Measurements from ENCODE around the gene YPEL2.

YPEL2 gene

DNA sequence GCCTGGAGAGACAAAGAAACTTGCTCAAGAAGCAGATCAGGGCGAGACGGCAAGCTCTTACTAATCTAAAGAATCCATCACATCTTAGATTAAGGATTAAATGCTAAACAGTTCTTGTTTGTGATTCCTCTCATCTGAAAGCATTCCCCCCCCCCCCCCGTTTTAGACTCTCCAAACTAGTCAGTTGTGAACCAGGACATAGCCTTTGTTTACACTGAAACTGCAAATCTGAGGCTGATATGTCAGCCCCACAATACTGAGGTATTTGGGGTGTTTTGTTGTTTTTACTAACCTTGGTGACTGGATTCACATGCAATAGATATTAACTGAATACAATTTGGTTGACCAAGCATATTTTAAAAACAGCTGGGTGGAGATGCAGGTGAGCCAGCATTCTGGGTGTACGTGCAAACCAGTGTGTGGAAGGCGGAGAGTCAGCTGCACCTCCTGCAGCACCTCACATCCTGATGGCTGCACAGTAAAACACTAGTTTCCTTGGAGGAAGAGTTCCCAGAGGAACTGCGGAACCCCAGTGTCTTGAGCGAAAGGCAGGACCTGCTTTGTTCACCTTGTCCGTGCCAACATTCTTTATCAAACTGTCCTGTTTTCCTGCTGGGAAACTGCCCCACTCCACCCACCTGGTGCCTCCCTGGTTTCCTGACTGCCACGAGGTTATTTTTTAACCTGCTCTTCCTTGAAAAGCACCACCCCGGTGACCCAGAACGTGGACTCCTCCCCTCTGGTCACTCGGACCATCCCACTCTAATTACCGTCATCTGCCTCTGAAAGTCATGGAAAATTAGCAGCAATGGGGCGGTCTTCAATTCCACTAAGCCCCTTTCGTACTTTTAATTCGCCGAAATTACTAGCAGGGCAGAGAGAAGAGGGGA, 1.2 kb upstream of the YPEL2 start:
- peak in 6 of 56 donors; percentile 8 to 62 (median 22) for DNase-seq

GRCh38 chr17:59331929-59332748, 684 bp downstream of the YPEL2 start:
- DNase-seq, result peak in 21 of 56 donors; percentile 21 to 74 (median 43)

GRCh38 chr17:59332749-59333377, 1.4 kb downstream of the YPEL2 start:
- peak in 22 of 56 donors; percentile 16 to 73 (median 39) for DNase-seq

DNA sequence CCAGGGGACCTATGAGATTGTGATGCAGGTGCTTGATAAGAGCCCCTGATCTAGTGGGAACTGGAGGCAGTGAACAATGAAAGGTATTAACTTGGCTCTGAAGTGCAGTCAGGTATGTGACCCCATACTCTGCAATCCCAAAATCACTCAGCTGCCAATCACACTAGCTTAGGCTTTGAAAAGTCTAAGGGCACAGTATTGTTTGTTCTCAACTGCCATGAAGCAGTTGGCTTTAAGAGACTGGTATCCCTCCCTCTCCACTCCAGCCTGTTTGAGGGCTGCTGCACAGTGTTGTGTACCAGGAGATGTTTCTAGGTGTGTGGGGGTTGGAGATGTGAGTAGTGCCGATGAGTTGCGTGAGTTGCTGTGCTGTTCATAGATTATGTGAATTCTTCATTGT, 2.4 kb downstream of the YPEL2 start:
- peak in 1 of 56 donors; percentile 20 for DNase-seq

DNA sequence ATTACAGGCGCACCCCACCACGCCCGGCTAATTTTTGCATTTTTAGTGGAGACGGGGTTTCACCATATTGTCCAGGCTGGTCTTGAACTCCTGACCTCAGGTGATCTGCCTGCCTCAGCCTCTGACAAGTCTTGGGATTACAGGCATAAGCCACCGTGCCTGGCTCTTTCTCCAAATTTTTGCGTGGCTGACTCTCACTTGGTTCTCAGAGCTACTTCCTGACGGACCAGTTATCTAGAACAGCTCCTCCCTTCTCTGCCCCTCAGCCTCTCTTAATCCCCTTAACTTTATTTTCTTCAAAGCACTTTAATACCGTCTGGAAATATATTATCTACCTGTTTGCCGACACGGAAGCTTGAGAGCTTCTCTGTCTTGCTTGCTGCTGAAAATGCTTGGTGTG, 4.2 kb downstream of the YPEL2 start:
- DNase-seq, result no peak

GRCh38 chr17:59337741-59338299, 6.4 kb downstream of the YPEL2 start:
- DNase-seq, result no peak

- no peak for DNase-seq
Observed at GRCh38 chr17:59338498-59338897, 7.0 kb downstream of the YPEL2 start.

DNA sequence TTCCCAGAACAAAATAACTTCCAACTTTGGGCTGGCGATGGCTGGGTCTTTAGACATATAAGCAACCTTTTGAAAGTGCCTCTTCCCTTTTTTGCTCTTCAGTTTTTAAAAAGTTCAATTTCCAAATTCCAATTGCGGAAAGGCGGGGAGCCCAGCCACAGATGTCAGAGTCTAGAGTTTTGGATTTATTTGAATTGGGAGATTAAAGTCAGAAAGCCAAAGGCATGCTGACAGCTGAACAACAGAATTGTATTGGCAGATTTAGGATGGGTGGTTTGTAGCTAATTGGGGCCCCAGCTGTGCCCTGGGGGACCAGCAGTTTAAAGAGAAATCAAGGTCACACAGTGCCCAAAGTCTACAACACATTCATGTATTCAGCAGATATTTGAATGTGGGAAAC, 10.5 kb downstream of the YPEL2 start:
- no peak for DNase-seq

GRCh38 chr17:59342681-59343131, 11.3 kb downstream of the YPEL2 start:
- DNase-seq, result no peak

DNA sequence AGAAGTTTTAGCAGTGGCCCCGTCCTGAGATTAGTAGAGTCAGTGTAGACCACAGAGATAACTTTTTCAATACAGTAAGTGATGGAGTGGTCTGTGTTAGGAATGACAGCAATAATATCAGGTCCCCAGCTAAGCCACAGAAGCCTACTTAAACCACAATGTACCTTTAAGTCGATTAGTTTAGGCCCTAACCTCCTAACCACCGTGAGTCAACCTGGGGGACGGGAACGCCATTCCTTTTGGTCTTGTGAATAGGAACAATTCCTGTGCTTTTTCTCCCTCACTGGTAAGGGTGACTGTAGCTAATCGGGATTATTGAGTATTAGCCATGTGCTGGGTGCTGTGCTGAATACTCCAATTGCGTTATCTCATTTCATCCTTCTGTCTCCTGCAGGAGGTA, 14.0 kb downstream of the YPEL2 start:
- no peak for DNase-seq

- no peak for DNase-seq
Observed at GRCh38 chr17:59346341-59346740, 14.9 kb downstream of the YPEL2 start.

DNA sequence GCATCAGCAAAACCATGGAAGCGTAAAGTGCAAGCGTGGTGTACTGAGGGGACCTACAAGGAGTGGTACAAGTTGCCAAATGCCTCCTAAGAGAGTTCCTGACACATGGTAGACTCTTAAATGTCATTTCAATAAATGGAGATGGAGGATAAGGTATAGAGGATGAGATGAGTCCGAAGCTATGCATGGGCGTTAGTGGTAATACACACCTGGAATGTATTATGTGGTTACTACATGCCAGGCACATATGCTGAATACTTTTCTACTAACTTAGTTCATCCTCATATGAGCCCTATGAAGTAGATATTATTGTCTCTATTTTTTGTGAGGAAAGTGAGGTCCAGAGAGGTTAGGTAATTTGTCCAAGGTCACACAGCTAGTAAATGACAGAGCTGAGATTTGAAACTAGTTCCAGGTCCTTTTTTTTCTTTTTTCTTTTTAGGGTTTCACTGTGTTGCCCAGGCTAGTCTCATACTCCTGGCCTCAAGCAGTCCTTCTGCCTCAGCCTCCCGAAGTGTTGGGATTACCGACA, 15.5 kb downstream of the YPEL2 start:
- DNase-seq, result no peak

- DNase-seq, result no peak
Observed at GRCh38 chr17:59347975-59348391, 16.5 kb downstream of the YPEL2 start.

- DNase-seq, result no peak
Observed at GRCh38 chr17:59349178-59349577, 17.7 kb downstream of the YPEL2 start.

DNA sequence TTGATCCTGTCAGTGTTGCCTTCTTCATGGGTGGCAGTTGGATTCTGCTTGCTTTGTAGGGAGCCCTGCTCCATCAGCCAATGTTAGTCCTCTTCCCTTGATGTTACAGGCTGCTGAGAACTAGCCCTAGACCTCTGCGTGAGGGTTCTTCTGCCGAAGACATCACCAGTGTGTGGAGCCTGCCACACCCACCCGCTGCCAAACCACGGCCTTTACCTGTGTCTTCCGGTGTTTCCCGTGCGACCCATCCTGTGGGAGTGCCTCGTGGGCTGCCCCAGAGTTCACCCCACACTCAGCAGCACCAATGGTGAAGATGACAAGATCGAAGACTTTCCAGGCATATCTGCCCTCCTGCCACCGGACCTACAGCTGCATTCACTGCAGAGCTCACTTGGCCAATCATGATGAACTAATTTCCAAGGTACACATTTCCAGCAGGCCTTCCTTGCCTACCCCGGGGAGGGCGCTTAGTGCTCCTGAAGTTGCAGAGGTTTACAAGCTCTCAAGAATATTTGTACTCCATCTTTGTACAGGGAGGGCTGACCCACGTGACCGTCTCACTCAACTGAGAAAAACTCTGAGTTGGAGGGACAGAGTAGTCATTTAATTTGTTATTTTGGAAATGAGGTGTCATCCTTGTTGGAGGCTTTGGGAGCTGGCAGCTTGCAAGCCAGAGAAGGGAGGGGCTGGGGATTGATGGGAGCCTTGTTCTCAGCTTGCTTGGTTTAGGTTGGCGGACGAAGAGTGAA, 21.8 kb downstream of the YPEL2 start:
- DNase-seq, result peak in 2 of 56 donors; percentile 27 to 32

DNA sequence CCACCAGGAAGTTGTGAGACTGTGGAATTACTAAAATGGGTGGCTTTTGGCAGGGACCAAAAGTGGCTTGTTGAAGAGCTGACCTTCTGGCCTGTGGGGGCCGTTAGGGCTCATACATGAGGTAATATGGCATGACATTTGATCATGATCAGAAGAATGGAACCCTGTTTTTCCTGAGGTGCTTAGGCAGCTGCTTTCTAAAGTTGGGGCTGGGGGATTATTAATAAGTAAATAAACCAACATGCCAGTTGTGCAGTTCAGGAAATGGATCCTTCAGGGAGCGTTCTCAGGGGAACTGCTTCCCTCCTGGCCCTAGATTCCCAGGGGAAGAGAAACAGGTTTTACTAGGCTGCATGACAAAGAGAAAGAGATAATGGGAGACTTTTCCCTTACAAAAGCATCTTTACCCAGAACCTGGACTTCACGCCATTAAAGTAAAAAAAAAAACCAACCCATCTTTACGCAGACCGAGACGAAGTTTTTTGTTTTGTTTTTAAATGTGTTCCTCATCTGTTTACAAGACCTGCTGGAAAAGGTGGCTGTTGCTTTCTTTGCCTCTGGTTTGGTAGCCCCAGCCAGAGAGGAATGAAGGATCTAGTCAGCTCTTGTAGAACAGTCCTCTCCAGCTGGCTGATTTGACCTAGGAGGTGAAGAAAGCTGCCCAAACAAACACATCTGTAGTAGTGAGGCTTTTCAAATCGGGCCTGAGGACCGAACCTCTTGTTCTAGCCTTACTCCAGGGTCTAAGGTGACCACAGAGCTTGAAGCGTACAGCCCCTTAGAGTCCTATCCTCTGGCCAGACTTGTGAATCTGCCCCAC, 22.7 kb downstream of the YPEL2 start:
- DNase-seq, result no peak

DNA sequence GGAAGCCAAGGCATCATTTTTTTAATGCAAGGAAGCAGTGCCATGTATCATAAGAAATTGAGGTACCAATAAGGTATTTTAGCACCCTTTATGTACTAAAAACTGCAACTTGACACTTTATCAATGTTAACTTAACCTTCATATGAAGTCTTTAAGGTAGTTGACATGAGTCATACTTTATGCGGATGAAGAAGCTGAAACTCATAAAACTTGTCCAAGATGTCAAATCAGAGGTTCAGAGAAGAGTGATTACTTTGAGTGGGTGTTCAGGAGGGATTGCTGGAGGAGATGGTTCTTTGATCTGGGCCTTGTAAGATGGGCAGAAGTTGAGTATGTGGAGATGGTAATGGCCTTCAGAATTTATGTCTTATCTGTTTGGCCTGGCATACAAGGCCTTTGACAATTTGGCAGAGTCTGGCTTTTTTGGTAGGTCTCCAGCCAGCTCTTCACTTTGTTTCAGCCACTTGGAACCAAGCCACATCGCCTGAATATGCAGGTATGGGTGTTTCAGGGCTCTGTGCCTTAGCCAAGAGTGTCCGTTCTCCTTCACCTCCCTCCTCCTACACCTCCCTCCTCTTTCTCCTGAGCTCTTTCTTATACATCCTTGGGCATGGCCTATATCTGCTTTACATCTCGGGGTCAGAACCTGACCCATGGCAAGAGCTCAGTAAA, 23.7 kb downstream of the YPEL2 start:
- peak in 1 of 56 donors; percentile 28 for DNase-seq

GRCh38 chr17:59355702-59356325, 24.4 kb downstream of the YPEL2 start:
- peak in 29 of 56 donors; percentile 14 to 76 (median 41) for DNase-seq

Data from amygdala (tissue), 56 donors.